OCI-LY7 (cell line): Measurements from ENCODE around the gene CGRRF1.
A peak's percentile ranks its signal among the peaks of the same experiment; 100 is the strongest.

Experiments
- CTCF ChIP-seq: fragments of 200-600 bp; sonication (generic); conservative IDR thresholded peaks from 2 replicates; pipeline ENCODE4 v1.5.1; 2014; ENCODE audit warnings: mild to moderate bottlenecking, antibody characterized with exemption, low read length, moderate library complexity, mixed read lengths
- EZH2phosphoT487 ChIP-seq: fragments of 200-600 bp; sonication (generic); IDR thresholded peaks from 2 replicates; pipeline ENCODE4 v1.6.1; 2018; ENCODE audit warnings: low read depth, borderline replicate concordance, mild to moderate bottlenecking, mixed run types, antibody characterized with exemption, low read length, moderate library complexity, mixed read lengths

- peak; percentile 91; the same call in 1 of the 2 replicates for TF ChIP-seq EZH2phosphoT487
- no peak for TF ChIP-seq CTCF
Measured at GRCh38 chr14:54565785-54566409, 56.2 kb downstream of the CGRRF1 start.
